ENCODE results near the gene COLEC12.

The COLEC12 gene

GRCh38 chr18:389658-390357 lies 110.7 kb downstream of the COLEC12 start:
- TF ChIP-seq FOXM1 (IDR thresholded peaks at IDR 0.05; ENCODE audit: borderline replicate concordance, low read depth) (no peak), YY1 (IDR thresholded peaks at IDR 0.05; ENCODE audit: low read depth) (no peak), CEBPB (IDR thresholded peaks at IDR 0.05) (no peak), EP300 (IDR thresholded peaks at IDR 0.05; ENCODE audit: borderline replicate concordance) (no peak), ZBTB7A (IDR thresholded peaks at IDR 0.05; ENCODE audit: low read depth) (no peak), USF1 (IDR thresholded peaks at IDR 0.05) (no peak), TEAD4 (IDR thresholded peaks at IDR 0.05) (no peak), MAX (IDR thresholded peaks at IDR 0.05) (no peak), TAF1 (IDR thresholded peaks at IDR 0.05; ENCODE audit: low read depth) (no peak), TCF12 (IDR thresholded peaks at IDR 0.05; ENCODE audit: low read depth) (no peak), REST (IDR thresholded peaks at IDR 0.05; ENCODE audit: low read depth) (no peak), NFIC (IDR thresholded peaks at IDR 0.05) (no peak), RAD21 (IDR thresholded peaks at IDR 0.05; ENCODE audit: low read depth) (no peak), CREB1 (IDR thresholded peaks at IDR 0.05; ENCODE audit: low read depth) (no peak), EGR1 (IDR thresholded peaks at IDR 0.05) (no peak)

GRCh38 chr18:388200-388599 lies 112.3 kb downstream of the COLEC12 start:
- TF ChIP-seq YY1 (IDR thresholded peaks at IDR 0.05; ENCODE audit: low read depth) (no peak), EP300 (IDR thresholded peaks at IDR 0.05; ENCODE audit: borderline replicate concordance) (no peak), NFIC (IDR thresholded peaks at IDR 0.05) (no peak), TEAD4 (IDR thresholded peaks at IDR 0.05) (no peak), TCF12 (IDR thresholded peaks at IDR 0.05; ENCODE audit: low read depth) (no peak), TAF1 (IDR thresholded peaks at IDR 0.05; ENCODE audit: low read depth) (no peak), USF1 (IDR thresholded peaks at IDR 0.05) (no peak), CREB1 (IDR thresholded peaks at IDR 0.05; ENCODE audit: low read depth) (no peak), EGR1 (IDR thresholded peaks at IDR 0.05) (no peak), MAX (IDR thresholded peaks at IDR 0.05) (no peak), RAD21 (IDR thresholded peaks at IDR 0.05; ENCODE audit: low read depth) (no peak)

GRCh38 chr18:386994-387393 lies 113.5 kb downstream of the COLEC12 start:
- TF ChIP-seq RAD21 (IDR thresholded peaks at IDR 0.05; ENCODE audit: low read depth) (no peak), EP300 (IDR thresholded peaks at IDR 0.05; ENCODE audit: borderline replicate concordance) (no peak), USF1 (IDR thresholded peaks at IDR 0.05) (no peak), REST (IDR thresholded peaks at IDR 0.05; ENCODE audit: low read depth) (no peak)

- no peak for TF ChIP-seq RAD21 (IDR thresholded peaks at IDR 0.05; ENCODE audit: low read depth)
Measured at GRCh38 chr18:384897-385296, 115.6 kb downstream of the COLEC12 start.

GRCh38 chr18:383135-383534 lies 117.4 kb downstream of the COLEC12 start:
- no peak for TF ChIP-seq EGR1 (IDR thresholded peaks at IDR 0.05)
- no peak for TF ChIP-seq ZBTB7A (IDR thresholded peaks at IDR 0.05; ENCODE audit: low read depth)
- no peak for TF ChIP-seq REST (IDR thresholded peaks at IDR 0.05; ENCODE audit: low read depth)
- TF ChIP-seq FOXM1 (IDR thresholded peaks at IDR 0.05; ENCODE audit: borderline replicate concordance, low read depth): no peak
- TF ChIP-seq MAX (IDR thresholded peaks at IDR 0.05): no peak
- no peak for TF ChIP-seq USF1 (IDR thresholded peaks at IDR 0.05)
- no peak for TF ChIP-seq NFIC (IDR thresholded peaks at IDR 0.05)
